IPS-18c (cell line): ENCODE data around the gene GGTLC3.
A peak's percentile ranks its signal among the peaks of the same experiment; 100 is the strongest.
"Not testable (repeated sequence)": the region's sequence is repeated elsewhere in the genome, so short reads cannot be mapped to it uniquely, and the experiment has no call there.

Experiments used
- H3K4me3 ChIP-seq: 2 replicates; pipeline ENCODE4 v1.7.0; 2013; ENCODE audit warnings: low read depth, mild to moderate bottlenecking, low read length, moderate library complexity; ENCODE audit not compliant: insufficient read depth
- H3K9me3 ChIP-seq: one replicate; pipeline ENCODE4 v1.6.1; 2013; ENCODE audit warnings: mild to moderate bottlenecking, low read length, moderate library complexity; ENCODE audit not compliant: control insufficient read depth, insufficient read depth

GGTLC3 gene

GRCh38 chr22:18518061-18518460, at the start of gene GGTLC3:
Gene GGTLC3 (minus strand): TSS chr22:18518161. CDS start chr22:18517897, 264 bp downstream.
- H3K9me3 ChIP-seq, H3K4me3 ChIP-seq: not testable (repeated sequence)

GRCh38 chr22:18560099-18560974, 42.4 kb upstream of the GGTLC3 start:
- H3K9me3 ChIP-seq, H3K4me3 ChIP-seq: not testable (repeated sequence)

- not testable (repeated sequence) for H3K4me3 ChIP-seq, H3K9me3 ChIP-seq
Measured at GRCh38 chr22:18558939-18559338, 41.0 kb upstream of the GGTLC3 start.

DNA sequence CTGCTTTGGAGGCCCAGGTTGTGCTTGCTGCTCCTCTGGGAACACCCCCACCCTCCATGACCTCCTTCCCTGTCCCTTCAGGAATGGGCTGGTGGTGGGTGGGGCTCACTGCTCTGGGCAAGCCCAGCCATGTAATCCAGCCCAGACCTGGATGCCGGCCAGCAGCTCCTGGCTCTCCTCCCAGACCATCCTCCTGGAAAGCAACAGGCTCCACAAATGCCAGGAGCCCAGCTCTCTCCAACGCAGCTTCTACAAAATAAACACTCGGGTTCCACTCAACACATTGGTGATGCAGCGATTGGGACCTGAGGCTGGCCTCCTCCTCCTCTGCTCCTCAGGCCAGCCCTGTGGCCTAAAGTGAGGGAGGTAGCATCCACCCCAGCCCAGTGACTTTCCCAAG, 40.6 kb upstream of the GGTLC3 start:
- H3K4me3 ChIP-seq, H3K9me3 ChIP-seq: not testable (repeated sequence)

DNA sequence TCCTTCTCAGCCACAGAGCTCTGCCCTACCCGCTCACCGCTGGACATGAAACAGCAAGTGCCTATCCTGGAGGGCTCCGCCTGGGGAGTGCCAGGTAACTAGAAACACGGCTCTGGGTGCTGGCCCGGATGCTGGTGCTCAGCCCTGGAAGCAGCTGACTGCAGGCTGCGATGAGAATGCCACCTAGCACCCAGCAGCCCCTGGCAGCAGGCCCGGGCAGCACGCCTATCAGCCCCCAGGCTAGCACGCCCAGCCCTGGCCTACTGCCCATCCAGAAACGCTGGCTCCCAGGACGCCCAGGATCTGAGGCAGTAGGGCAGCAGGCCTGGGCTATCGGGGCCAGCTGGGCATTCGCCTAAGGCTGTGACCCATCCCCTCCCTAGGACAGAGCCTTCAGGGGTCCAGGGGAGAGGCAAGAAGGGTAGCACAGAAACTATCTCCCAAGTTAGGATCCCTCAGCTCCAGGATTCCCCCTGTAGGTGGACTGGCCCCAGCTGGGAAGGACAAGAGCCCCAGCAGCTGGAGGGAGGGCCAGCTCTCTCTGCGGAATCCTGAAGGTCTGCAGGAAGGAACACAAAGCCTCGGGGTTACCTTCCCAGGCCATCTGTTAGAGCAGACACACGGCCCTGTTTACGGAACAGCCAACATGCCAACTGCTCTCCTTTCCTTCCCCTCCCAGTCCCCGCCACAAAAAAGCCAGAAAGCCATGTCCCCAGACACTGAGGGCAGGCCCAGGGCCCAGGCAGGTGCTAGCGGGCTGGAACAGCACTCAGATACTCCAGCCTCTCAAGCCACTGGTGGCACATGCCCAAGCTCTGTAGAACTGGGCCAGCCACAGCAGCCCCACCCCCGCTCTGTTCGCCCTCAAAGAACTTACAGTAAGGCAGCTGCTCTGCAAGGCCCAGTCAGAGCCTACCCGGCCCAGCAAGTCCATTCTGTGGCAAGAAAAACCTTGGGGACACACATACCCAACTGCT, 36.6 kb upstream of the GGTLC3 start:
- H3K4me3 ChIP-seq, H3K9me3 ChIP-seq: not testable (repeated sequence)

- H3K4me3 ChIP-seq, H3K9me3 ChIP-seq: not testable (repeated sequence)
Measured at GRCh38 chr22:18552839-18553597, 35.1 kb upstream of the GGTLC3 start.

DNA sequence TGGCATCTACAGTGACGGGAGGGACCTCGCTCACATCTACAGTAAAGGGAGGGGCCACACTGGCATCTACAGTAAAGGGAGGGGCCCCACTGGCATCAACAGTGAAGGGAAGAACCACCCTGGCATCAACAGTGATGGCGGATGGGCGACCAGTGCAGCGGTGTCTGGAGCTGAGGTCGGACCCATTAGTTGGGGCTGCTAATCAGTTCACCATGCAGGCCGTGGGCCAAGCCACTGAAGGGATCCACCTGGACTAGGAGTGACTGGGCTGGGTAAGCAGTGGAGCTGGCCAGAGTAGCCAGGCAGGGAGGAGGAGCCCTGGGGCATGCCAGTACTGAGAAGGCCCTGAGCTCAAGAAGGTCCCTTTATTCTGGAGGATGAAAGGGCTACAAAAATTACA, 33.1 kb upstream of the GGTLC3 start:
- H3K4me3 ChIP-seq, H3K9me3 ChIP-seq: not testable (repeated sequence)

GRCh38 chr22:18549458-18550179, 31.7 kb upstream of the GGTLC3 start:
- not testable (repeated sequence) for H3K4me3 ChIP-seq, H3K9me3 ChIP-seq

GRCh38 chr22:18544615-18545014, 26.7 kb upstream of the GGTLC3 start:
- H3K4me3 ChIP-seq, H3K9me3 ChIP-seq: not testable (repeated sequence)

- H3K4me3 ChIP-seq, H3K9me3 ChIP-seq: not testable (repeated sequence)
Measured at GRCh38 chr22:18543400-18543799, 25.4 kb upstream of the GGTLC3 start.

GRCh38 chr22:18539994-18540393, 22.0 kb upstream of the GGTLC3 start:
- H3K4me3 ChIP-seq: not testable (repeated sequence)

DNA sequence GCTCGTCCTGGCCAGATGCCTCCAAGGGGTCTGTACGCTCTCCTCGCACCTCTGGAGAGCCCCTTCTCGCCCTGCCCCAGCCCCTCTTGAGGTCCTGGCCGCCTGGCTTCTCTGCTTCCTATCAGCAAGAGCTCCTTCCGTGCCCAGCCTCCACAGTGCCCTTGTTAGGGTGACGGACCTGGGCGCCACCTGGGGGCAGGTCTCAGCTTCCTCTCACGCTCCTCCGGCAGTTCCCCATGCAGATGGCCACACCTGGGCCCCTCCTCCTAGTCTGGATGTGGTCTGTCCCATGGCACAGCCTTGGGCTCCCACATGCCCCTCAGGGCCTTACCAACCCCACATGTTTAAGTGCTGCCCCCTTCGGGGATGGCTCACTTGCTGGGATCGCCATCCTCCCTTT, 16.4 kb upstream of the GGTLC3 start:
- not testable (repeated sequence) for H3K9me3 ChIP-seq, H3K4me3 ChIP-seq

More at GRCh38 chr22:18539994-18540393, 22.0 kb upstream of the GGTLC3 start:
- not testable (repeated sequence) for H3K9me3 ChIP-seq

GRCh38 chr22:18533633-18534032, 15.7 kb upstream of the GGTLC3 start:
- H3K9me3 ChIP-seq, H3K4me3 ChIP-seq: not testable (repeated sequence)

DNA sequence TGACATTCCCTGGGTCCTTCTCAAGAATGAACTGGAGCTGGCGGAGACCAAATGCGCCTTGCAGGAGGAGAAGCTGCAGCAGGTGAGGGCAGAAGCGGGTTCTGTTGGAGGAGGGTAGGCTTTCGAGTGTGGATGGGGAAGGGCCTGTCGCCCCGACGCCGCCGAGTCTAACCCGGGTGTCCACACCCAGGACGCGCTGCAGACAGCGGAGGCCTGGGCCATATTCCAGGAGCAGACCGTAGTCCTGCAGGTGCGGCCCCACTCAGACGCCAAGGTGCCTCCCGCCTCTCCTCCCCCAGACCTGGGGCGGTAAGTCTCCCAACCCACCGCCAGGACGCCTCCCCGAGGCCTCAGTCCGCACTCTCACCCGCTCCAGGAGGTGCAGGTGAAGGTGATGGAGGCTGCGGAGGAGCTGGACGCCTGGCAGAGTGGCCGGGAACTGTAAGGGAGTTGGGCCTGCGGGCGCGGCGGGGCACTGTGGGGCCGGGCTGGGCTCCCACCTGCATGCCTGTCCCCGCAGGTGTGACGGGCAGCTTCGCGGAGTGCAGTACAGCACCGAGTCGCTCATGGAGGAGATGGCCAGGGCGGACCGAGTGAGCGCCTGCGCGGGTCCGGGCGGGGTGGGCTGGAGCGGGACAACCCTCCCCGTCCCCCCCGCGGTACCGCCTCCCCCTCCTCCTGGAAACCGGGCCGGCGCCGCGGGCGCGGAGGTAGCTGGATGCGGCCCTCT, 11.6 kb upstream of the GGTLC3 start:
- not testable (repeated sequence) for H3K4me3 ChIP-seq, H3K9me3 ChIP-seq

GRCh38 chr22:18528597-18529415, 10.8 kb upstream of the GGTLC3 start:
- H3K4me3 ChIP-seq: peak overlapping the region; percentile 31; the same call in 1 of the 2 replicates
- not testable (repeated sequence) for H3K9me3 ChIP-seq
